ENCODE data around the gene TRMT1. TPM values are rescaled to one million over a fixed set of nuclear protein-coding genes. Genes with fewer than 3 reads are reported as not detected.

The TRMT1 gene
- total RNA-seq, 2 donors from 2014 or later = 18.4 to 20.9 TPM

DNA sequence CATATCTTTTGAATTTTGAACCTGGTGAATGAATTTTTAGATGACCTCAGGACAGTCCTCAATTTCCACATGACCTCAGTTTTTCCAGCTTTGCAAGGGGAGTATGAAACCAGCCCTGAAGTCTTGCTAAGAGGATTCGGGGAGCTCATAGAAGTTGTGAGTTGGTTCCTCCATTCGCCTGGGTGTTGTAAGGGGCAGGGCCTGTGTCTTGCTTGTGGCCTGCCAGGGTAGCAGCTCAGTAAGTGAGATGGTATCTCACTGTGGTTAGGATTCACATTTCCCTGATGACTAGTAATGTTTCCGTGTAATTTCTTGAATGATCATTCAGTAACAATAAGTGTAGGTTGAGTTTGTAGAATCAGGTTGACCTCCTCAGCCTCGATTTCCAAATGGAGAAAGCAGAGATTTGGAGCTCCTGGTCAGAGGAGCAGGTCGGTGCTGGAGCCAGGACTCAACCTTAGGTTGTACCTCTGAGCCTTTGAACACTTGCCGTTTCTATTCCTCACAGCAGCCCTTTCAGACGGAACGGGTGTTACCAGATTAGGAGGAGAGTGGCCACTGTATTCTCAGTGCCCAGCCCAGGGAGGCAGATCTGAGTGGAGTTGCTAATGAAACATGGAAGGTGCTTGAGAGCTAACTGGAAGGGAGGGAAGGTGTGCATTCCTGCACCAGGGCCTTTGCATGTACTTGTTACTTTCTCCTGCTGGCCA lies 16.1 kb upstream of the TRMT1 start:
- no peak for ATAC-seq

DNA sequence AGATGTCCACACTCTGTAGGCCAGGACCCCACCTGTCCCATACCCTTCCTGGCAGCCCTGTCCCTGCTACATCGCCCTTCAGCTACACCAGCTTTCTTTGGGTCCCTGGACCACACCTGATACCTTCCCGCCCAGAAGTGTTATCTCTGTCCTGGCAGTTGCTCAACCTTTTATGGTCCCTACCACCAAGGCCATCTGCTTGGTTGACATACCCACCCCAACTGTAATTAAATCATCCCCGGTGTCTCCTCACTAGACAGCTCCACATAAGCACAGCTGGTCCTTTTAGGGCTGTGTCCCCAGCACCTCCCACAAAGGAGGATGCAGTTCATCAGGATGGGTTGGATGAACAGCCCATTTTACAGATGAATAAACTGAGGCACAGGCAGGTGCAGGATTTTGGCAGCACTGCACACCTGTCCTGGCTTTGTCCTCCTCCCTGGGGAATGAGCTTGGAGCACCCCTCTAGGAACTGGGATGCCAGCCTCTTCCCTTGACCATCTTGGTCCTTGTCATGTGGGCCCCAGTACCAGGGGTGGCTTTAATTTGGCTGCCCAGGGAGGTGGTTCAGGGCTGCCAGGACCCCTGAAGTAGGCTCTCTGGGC lies 14.4 kb upstream of the TRMT1 start:
- ATAC-seq (no peak), DNase-seq (no peak)
- intact Hi-C loops (cut with DNase I) = no loop called here

More for the DNA sequence above, 16.1 kb upstream of the TRMT1 start:
- DNase-seq = no peak
- intact Hi-C loops (cut with DNase I) = no loop called here

DNA sequence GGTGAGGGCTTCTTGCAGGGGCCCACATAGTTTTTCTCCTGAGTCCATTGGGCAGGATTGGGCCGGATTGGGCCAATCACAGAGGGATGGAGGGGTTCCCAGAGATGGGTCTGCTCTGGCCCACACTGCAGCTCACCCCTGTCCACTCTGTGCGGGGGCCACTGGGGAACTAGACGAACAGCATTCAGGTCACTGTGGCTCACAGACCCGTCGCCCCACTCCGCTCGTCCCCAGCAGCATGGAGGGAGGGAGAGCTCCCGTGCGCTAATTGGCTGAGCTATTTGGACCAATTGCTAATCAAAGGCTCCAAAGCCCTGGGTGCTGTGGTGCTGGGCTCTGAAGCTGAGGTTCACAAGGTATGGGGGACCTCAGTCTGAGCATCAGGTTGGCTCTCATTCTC lies 12.8 kb upstream of the TRMT1 start:
- intact Hi-C loops (cut with DNase I) = no loop called here
- DNase-seq (no peak), ATAC-seq (no peak)

DNA sequence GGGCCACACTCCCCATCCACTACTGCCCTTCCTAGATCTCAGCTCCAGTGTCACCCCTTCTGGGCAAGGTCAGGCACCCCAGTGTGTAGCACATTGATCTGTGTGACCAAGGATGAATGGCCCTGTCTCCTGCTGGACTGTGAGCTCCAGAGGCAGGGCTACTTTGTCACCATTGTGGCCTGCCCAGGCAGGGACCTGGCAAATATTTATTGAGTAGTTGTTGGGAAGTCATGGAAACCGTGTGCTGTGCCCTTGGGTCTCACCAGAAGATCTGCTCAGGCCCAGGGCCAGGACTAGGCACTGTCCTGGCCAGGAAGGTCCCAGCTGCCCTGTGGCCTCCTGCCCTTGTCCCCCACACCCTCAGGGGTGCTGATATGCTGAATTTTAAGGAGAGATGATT lies 12.0 kb upstream of the TRMT1 start:
- ATAC-seq = no peak
- intact Hi-C loops (cut with DNase I) = no loop called here
- DNase-seq = no peak

DNA sequence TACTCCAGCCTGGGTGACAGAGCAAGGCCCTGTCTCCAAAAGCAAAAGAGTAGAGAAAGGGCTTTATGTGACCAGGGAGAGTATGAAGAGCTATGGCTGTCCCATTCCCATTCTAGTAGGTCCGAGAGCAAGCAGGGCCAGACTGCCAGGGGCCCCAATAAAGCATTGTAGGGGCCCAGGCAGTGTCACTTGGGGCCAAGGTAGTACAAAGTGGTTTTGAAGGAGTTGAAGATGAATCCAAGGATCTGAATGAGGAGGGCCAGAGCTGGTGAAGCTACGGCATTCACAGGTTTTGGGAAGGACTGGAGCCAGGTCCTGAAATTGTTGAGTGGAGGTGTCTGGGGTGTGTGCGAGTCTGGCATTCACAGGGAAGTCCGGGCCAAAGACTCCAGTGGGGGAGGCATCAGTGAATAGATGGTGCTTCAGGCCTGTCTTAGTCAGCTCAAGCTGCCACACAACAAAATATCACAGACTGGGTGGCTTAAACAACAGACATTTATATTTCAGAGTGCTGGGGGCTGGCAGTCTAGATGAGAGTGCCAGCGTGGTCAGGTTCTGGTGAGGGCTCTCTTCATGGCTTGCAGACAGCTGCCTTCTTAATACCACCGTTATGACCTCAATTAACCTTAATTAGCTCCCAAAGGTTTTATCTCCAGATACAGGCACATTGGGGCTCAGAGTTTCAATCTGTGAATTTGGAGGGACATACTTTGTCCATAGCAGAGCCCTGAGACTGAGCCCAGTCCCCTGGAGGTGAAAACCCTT lies 11.5 kb upstream of the TRMT1 start:
- ATAC-seq (no peak), DNase-seq (no peak)
- intact Hi-C loops (cut with DNase I) = no loop called here

DNA sequence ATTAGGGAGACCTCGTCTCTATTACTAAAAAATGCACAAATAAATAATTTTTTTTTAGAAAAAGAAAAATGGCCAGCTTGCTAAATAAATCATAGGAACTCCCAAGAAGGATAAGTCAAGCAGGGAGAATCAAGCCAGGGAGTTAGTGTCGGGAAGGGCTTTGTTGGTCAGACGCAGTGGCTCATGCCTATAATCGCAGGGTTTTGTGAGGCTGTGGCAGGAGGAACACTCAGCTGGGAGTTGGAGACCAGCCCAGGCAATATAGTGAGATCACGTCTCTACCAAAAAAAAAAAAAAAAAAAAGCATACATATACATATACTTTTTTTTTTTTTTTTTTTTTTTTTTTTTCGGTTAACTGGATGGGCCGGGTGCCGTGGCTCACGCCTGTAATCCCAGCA lies 10.5 kb upstream of the TRMT1 start:
- ATAC-seq = no peak
- DNase-seq = no peak
- intact Hi-C loops (cut with DNase I) = no loop called here

DNA sequence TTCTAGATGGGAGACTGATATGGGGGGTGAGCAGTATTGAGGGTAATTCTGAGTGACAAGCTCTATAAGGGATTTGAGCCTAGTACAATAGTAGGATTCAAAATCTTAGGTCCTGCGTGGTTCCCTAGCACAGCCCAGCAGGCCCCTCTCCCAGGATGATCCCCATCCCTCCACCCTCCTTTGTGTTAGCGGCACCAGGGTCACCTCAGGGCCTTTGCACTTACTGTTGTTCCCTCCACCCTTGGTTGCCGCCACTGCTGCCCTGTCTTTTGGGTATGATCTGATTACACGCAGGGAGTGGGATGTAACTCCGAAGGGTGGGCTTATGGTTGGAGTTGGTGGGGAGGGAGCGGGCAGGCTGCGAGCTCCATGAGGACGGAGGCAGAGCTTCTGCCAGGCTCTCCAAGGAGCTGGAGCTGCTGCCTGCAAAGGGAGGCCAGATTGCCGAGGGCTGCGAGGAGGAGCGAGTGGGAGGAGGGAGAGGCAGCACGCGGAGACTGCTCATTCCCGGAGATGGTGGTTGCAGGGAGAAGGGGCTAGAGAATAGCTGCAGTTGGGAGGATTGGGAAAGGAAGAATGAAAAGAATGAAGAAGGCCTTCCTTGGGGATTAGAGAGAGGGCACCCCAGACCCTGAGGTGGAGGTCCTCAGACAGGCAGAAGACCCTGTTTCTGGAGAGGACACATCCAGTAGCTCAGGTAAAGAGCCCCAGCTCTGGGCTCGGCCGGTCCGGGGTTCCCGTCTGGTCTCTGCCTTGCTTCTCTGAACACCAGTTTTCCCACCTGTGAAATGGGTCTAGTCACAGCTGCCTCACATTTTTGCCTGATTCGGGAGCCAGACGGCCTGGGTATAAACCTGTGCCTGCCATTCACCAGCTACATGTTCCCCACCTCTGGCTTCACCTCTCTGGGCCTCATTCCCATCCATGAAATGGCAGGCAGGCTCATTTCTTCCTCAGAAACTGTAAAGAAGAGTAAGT lies 6.7 kb upstream of the TRMT1 start:
- DNase-seq = no peak
- no peak for ATAC-seq
- intact Hi-C loops (cut with DNase I) = no loop called here

DNA sequence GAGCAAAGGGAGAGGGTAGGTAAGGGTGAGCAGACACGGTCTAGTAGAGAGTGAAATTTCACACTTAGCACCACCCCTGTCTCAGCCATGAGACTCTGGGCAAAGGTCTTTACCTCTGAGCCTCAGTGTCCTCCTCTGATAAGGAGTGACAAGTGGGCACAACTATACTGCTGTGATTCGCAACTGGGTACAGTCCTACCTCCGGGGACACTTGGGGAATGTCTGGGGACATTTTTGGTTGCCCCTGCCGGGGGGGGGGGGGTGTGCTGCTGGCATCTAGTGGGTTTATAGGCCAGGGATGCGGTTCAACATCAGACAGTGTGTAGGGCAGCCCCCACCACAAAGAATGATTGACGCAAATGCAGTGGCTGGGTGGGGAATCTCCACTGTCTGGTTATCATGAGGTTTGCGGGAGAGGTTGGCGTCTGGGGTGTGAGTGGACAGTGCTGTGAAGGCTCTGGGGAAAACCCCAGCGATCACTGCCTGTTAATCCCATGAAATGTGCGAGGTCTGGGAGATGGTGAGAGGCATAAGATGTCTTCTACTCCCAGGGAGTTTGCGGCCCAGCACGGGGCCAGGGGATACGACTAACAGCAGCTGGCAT lies 5.8 kb upstream of the TRMT1 start:
- intact Hi-C loops (cut with DNase I) = no loop called here
- DNase-seq = no peak
- no peak for ATAC-seq

DNA sequence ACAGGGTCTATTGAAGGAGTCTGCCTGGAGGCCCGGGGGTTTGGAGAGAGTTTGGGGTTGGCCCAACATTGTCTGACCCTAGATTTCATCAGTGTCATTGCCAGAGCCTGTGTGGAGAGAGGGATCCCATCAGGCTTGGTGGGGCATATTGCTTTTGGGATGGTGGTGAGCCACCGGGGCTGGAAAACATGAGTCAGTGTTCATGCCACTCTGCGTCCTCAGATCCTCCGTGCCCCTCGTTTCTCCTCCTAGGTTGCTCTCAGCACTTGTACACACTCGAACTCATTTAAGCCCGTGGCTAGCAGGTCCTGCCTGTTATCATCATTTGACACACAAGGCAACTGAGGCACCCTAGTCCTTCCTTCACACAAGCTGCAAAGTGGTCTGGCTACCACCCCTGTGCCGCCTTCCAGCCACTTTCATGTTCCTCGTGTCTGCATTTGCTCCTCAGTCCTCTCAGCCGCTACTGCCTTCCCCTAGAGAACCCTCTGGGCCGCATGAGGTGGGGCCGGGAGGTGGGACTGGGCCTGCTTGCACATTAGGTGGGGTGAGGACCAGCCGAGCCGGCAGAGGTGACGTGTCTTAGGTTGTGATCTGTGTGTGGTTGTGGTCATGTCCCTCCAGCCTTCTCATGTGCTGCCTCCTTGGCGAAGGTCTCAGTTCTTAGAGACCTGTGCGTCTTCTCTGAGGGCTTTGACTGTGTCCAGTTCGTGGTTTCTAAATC lies 5.2 kb upstream of the TRMT1 start:
- ATAC-seq (no peak), DNase-seq (no peak)
- intact Hi-C loops (cut with DNase I) = no loop called here

DNA sequence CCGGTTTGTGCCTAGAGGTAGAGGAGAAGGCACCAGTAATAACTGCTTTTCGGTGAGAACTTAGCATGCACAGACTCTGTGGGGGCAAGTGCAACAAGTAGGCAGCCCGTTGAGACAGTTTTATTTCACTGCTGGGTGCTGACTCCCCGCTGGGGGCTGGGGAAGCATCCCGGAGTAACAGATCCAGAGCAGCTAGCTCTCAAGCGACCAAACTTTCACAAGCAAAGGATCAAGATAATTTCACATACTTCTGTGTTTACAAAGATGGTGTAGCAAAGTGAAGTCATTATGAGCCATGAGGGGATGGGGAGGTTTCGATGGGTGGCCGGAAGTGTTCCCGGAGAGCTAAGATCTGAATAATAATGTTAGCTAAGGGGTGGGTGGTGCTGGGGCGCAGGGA lies 4.3 kb upstream of the TRMT1 start:
- intact Hi-C loops (cut with DNase I) = no loop called here
- ATAC-seq (no peak), DNase-seq (no peak)

DNA sequence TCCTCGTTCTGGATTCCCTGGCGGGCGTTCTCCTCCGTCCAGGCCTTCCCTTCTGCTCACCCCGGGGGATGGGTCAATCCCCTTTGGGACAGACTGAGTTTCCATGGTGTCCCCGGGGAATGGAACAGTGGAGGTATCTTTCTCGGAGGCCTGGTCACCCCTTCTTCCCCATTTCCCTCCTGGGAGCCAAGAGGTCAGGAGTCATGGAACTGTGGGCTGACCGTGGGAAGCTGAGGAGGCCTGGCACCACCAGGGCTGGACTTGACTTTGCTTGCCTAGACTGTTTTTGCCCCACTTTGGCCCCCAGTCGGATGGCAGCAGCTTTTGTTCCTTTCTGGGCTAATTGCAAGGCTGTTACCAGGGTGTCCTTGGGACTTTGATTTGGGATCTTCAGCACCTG lies 3.5 kb upstream of the TRMT1 start:
- ATAC-seq (no peak), DNase-seq (no peak)
- intact Hi-C loops (cut with DNase I) = no loop called here

DNA sequence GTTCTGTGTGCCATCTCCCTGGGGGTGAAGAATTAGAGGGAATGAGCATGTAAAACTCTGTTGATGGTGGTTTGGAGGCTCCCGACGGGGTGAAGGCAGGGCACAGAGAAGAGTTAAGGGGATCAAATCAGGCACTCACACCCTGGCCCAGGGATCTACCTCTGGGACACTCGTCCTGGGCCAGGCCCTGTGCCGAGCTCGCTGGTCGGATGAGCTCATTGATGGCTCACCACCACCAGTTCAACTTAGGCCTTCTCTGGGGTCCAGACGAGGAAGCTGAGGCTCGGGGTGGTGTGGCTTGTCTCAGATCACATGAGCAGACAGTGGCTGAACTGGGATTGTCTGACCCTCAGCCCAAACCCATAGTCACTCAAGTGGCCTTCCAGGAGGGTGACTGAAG lies 3.1 kb upstream of the TRMT1 start:
- ATAC-seq = no peak
- intact Hi-C loops (cut with DNase I) = no loop called here
- DNase-seq = no peak

DNA sequence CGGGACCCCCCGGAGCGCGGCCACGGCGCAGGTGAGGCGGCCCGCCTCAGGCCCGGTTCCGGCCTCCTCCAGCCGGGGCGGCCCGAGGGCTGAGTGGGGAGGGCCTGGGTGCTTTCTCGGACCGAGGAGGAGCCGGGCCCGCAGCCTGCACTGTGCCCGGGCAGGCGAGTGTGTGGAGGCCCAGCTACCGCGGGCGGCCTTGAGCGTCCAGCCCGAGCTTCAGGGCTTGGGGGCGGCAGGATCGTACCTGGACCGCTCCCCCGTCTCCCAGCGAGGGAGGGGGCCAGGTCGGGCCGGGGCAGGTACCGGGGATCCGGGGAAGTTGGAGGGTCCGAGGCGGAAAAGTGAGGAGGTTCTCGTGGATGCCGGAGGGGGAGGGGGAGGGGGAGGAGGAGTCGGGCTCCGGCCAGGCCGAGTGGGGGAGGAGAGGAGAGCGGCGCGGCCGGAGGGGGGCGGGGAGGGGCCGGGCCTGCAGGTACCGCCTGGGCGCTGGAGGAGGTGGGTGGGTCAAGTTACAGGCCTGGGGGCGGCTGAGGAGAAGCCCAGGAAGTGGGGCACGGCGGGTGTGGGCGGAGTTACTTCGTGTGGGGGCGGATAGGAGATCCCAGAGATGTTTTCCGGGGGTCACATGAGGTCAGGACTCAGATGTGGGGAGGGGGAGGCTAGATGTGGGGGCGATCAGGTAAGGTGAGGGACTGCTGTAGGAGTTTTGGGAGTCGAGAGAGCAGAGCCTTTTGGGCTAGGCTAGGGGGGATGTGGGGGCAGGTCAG lies 2.1 kb upstream of the TRMT1 start:
- ATAC-seq (peak in 1 of 2 donors; percentile 19), DNase-seq (peak; percentile 59)

DNA sequence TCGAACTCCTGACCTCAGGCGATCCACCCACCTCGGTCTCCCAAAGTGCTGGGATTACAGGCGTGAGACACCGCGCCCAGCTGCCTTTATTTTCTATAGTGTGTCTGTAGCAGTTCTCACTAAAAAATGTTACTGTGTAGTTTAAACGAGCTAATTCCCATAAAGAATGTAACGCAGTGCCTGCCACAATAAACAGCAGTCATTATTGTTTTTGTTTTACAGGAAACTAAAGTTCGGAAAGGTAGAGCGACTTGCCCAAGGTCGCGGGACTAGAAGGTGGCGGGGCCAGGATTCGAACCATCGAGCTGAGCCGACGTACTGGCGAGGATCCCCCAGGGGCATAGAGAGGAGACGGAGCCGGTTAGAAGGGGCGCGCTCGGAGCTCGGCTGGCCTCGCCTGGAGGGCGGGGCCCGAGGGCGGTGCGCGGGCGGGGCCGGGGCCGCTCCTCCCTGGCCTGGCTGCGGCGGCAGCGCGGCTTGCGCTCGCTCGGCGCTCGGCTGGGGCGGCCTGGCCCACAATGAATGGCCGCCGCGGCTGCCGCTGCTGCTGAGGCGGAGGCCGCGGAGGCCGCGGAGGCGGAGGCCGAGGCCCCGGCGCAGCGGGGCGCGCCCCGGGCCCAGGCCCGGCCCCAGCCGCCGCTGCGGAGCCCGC lies 1.4 kb upstream of the TRMT1 start, which contains the start of gene NACC1:
Gene NACC1, plus strand, starts transcription at position 493 of the 652 bp plus-strand sequence. CDS start 16,944 bp downstream, outside the sequence.
- DNase-seq (peak; percentile 91), ATAC-seq (peak; percentile 95 to 98)
- intact Hi-C loops (cut with DNase I) = no loop called here

More for the DNA sequence above, 2.1 kb upstream of the TRMT1 start:
- intact Hi-C loops (cut with DNase I) = no loop called here

DNA sequence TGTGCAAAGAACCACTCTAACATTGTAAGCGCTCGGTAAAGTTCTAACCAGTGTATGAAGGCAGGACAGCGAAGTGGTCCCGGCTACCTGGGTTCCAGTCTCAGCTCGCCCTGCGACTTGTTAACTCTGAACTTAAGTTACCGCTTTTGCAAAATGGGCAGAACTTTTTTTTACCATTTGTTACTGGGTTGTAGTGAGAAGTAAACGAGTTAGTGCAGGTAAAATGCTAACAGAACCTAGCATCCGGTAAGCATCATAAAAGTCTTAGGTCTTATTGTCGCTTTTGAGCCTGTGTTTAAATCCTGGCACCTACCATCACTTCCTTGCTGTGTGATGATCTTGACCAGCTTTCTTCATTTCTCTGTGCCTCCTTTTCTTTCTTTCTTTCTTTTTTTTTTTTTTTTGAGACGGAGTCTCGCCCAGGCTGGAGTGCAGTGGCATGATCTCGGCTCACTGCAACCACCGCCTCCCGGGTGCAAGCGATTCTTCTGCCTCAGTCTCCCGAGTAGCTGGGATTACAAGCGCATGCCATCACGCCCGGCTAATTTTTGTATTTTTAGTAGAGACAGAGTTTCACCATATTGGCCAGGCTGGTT lies 734 bp upstream of the TRMT1 start:
- ATAC-seq = peak; percentile 1 to 2
- intact Hi-C loops (cut with DNase I) = no loop called here

DNA sequence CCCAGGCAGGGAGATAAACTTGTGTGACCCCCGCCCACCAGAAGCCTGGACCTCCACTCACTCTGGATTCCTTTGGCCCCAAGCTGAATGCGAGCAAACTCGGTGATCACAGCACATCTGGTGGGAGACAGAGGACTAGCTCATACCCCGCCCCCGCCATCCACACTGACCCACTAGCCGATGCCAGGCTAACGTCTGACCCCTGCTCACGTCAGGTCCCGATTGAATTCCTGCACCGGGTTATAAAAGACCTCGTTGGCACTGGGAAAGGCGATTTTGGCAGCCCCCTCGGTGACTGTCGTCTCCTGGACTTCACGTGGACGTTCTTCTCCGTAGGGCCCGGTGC lies 631 bp downstream of the TRMT1 start:
- DNase-seq (no peak), ATAC-seq (no peak)
- intact Hi-C loops (cut with DNase I) = no loop called here

More for the DNA sequence above, 734 bp upstream of the TRMT1 start:
- no peak for DNase-seq

DNA sequence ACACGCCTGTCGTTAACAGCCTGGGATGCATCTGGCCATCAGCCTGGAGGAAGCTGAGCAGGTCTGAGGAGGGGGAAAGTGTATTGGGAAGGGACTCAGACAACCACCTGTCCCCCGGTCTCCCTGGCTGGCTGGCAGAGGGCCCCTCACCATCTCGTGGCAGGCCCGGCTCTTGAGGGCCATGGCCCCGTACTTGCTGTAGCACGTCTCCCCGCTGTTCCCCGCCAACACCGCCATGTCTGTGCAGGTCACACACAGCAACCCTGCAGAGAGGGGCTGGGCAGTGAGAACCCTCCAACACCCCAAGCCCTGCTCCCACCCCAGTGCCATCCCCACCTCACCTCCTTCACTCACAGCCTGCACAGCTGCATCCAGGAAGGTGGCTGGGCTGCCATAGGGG lies 4.0 kb downstream of the TRMT1 start:
- DNase-seq (no peak), ATAC-seq (no peak)
- intact Hi-C loops (cut with DNase I) = no loop called here
